Measurements from ENCODE around the gene ZSWIM8. TPM values are rescaled to one million over a fixed set of nuclear protein-coding genes. Genes with fewer than 3 reads are reported as not detected.
"Not testable (repeated sequence)": the region's sequence is repeated elsewhere in the genome, so short reads cannot be mapped to it uniquely, and the experiment has no call there.

The ZSWIM8 gene
- total RNA-seq, 1 donor from 2014 or later, result 125 TPM

GRCh38 chr10:73823391-73823790, 38.0 kb downstream of the ZSWIM8 start:
- Histone ChIP-seq H3K9me3 (no peaks in the 10 kb centered on the region), H3K27me3 (ENCODE audit: low read depth) (no peaks in the 10 kb centered on the region), H3K36me3 (peaks cover 67% of the 10 kb centered on the region), H3K4me1 (peaks cover 18% of the 10 kb centered on the region), H3K27ac (no peak overlapping the region), H3K4me3 (no peak overlapping the region)
- no peak for TF ChIP-seq CTCF (IDR thresholded peaks at IDR 0.05)
- DNase-seq (no peak), ATAC-seq (no peak)
- intact Hi-C loops (cut with DNase I), result no loop called here

GRCh38 chr10:73824146-73824725, 38.8 kb downstream of the ZSWIM8 start:
- Histone ChIP-seq H3K27ac (no peak overlapping the region), H3K36me3 (peaks cover 67% of the 10 kb centered on the region), H3K9me3 (no peaks in the 10 kb centered on the region), H3K27me3 (ENCODE audit: low read depth) (no peaks in the 10 kb centered on the region), H3K4me3 (no peak overlapping the region), H3K4me1 (peaks cover 10% of the 10 kb centered on the region)
- intact Hi-C loops (cut with DNase I), result no loop called here
- DNase-seq (no peak), ATAC-seq (no peak)
- TF ChIP-seq CTCF (IDR thresholded peaks at IDR 0.05), result no peak

GRCh38 chr10:73827346-73828089, 42.1 kb downstream of the ZSWIM8 start:
- no peak for TF ChIP-seq CTCF (IDR thresholded peaks at IDR 0.05)
- no peaks in the 10 kb centered on the region for H3K9me3 ChIP-seq
- H3K4me3 ChIP-seq, result no peak overlapping the region
- H3K4me1 ChIP-seq, result no peaks in the 10 kb centered on the region
- no peak overlapping the region for H3K27ac ChIP-seq
- H3K27me3 ChIP-seq (ENCODE audit: low read depth), result no peaks in the 10 kb centered on the region
- intact Hi-C loops (cut with DNase I), result no loop called here
- ATAC-seq, result no peak
- no peak for DNase-seq
- H3K36me3 ChIP-seq, result peaks cover 60% of the 10 kb centered on the region

- Histone ChIP-seq H3K4me1 (no peaks in the 10 kb centered on the region), H3K4me3 (no peak overlapping the region), H3K27me3 (ENCODE audit: low read depth) (no peaks in the 10 kb centered on the region), H3K9me3 (no peaks in the 10 kb centered on the region), H3K36me3 (peaks cover 54% of the 10 kb centered on the region), H3K27ac (no peak overlapping the region)
- DNase-seq, result no peak
- ATAC-seq, result no peak
- TF ChIP-seq CTCF (IDR thresholded peaks at IDR 0.05), result no peak
- intact Hi-C loops (cut with DNase I), result no loop called here
Measured at GRCh38 chr10:73828161-73828560, 42.8 kb downstream of the ZSWIM8 start.

GRCh38 chr10:73829090-73829489, 43.7 kb downstream of the ZSWIM8 start:
- H3K27me3 ChIP-seq (ENCODE audit: low read depth); intact Hi-C loops (cut with DNase I); DNase-seq; H3K9me3 ChIP-seq; ATAC-seq; H3K27ac ChIP-seq; H3K4me1 ChIP-seq; H3K4me3 ChIP-seq: not testable (repeated sequence)
- peaks cover 45% of the 10 kb centered on the region for H3K36me3 ChIP-seq

- intact Hi-C loops (cut with DNase I), result no loop called here
- TF ChIP-seq CTCF (IDR thresholded peaks at IDR 0.05), result no peak
- no peak overlapping the region for H3K27ac ChIP-seq
- H3K4me3 ChIP-seq, result no peak overlapping the region
- no peak for DNase-seq
- no peaks in the 10 kb centered on the region for H3K27me3 ChIP-seq (ENCODE audit: low read depth)
- no peaks in the 10 kb centered on the region for H3K4me1 ChIP-seq
- peaks cover 63% of the 10 kb centered on the region for H3K36me3 ChIP-seq
- peak in 1 of 2 donors; percentile 70 for ATAC-seq
- H3K9me3 ChIP-seq, result no peaks in the 10 kb centered on the region
Measured at GRCh38 chr10:73836427-73836980, 51.1 kb downstream of the ZSWIM8 start.

Data from lower lobe of right lung (tissue), 2 donors.